NCI-H1436 treated with DMSO at 0.1 percent for 48 hours (cell line): ENCODE results near the gene FYCO1.
"Not testable (repeated sequence)": the region's sequence is repeated elsewhere in the genome, so short reads cannot be mapped to it uniquely, and the experiment has no call there.

Experiments
- DNase-seq: peaks from one replicate; lab custom pipeline; 2025; lab: John Stamatoyannopoulos, UW

FYCO1 gene

DNA sequence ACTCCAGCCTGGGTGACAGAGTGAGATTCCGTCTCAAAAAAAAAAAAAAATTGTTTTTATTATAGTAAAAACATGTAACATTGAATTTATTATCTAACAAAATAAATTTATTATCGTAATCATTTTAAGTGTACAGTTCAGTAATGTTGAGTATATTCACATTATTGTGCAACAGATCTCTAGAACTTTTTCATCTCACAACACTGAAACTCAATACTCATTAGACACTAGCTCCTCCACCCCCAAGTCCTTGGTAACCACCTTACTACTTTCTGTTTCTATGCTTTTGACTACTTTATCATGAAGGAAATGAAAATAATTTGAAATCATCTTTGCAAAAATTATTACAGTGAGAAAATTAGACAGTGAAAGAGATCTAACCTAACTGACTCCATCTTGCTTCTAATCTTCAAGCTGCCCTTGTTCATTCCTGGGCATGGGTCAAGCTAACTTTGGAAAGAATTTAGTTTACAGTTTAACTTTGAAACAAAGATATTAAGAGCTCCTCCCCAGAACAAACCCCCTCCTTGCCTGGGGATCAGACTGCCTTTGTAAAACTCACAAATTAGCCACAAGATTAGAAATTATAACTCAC is 15.0 kb upstream of the FYCO1 start:
- no peak for DNase-seq

GRCh38 chr3:46008058-46008457 is 12.4 kb upstream of the FYCO1 start:
- DNase-seq, result no peak

DNA sequence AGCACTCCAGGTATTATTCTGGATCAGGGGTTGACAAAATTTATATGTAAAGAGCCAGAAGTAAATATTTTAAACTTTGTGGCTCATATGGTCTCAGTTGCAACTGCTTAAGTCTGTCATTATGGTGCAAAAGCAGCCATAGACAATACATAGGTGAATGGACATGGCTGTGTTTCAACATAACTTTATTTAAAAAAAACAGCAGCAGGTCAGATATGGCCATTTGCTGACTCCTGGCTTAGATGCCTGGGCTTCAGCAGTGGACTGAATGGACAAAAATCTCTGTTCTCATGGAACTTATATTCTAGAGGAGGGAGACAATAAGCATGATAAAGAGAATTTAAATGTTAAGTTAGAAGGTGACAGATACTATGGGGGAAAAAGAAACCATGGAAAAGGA is 11.7 kb upstream of the FYCO1 start:
- DNase-seq, result no peak

GRCh38 chr3:46006238-46007032 is 10.8 kb upstream of the FYCO1 start:
- no peak for DNase-seq

GRCh38 chr3:46003706-46004105 is 8.1 kb upstream of the FYCO1 start:
- DNase-seq, result not testable (repeated sequence)

DNA sequence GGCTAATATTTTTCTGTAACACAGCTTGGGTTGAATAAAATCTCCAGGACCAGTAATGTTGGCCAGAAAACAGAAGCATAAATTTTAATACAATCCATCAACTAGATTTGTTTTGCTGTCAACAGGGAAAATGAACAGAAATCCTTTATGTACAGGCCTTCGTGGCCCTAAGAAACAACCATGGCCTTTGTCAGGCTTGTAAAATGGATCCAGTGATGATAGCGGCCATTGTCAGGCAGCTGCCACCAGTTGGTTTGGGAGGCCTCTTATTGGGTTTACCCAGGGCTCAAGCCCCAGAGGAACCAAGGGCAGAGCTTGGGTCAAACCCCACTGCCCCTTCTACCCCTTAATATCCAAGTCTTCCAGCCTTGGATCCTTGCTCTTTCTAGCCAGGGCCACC is 5.6 kb upstream of the FYCO1 start:
- no peak for DNase-seq

- DNase-seq, result no peak
These were observed 2.3 kb upstream of the FYCO1 start for GRCh38 chr3:45997942-45998341.

GRCh38 chr3:45997499-45997898 is 1.9 kb upstream of the FYCO1 start:
- DNase-seq, result not testable (repeated sequence)

DNA sequence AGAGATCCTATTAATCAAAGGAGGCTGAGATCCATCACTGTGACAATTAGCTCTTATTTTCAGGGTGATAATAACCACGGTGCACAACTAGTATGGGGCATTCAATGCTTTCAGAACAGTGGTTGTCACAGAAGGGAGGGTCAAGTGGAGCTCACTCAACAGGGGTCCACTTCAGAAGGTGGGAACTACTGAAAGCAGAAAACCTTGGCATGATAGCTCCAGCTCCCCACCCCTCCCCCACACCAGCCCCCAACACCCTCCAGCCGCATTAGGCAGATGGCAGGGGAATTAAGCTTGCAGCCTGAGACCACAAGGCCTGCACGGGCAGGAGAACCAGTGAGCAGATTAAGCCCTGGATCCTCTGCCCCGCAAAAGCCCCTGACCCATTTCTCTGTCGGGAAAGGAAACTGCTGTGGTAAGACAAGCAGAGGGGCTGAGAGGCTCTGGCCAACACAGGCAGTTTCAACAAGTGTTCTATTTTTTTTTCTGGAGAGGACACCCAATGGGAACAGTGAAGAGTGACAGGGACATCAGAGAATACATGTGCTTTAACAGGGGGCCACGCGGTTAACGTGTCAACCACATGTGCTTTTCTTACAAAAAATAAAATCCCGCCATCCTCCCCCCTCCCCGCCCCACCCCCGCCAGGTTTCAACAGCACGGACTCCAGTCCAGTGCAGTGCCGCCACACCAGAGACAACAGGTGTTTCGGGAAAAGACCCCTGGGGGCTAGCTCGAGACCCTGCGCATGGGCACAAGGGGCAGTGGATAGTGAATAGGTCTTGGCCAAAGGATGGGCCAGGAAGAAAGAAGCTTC is 997 bp downstream of the FYCO1 start:
- DNase-seq, result no peak

DNA sequence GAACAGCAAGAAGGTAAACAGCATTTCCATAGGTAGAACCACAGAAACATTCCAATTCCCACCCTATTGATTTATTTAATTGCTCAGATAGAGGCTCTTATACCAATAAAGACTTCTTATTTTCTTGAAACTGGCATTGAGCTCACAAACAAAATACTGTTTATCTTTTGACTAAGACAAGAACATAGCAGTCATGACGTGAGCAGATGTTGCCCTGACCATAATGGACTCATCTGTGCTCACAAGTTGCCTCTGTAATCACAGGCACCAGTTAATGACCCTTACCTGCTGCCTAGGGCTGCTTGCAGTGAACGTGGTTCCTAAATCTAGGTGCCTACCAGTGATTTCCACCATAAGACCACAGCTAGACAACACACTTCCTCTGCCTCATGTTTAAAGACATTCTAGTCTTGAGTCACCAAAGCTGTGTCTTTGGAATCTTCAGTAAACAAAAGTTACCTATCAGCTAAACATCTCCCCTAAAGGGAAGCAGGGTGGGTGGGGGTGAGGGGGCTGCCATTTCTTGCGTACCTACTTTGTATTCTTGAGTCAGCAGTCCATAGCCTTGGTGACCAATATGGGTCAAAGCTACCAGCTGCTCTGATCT is 2.1 kb downstream of the FYCO1 start:
- no peak for DNase-seq

DNA sequence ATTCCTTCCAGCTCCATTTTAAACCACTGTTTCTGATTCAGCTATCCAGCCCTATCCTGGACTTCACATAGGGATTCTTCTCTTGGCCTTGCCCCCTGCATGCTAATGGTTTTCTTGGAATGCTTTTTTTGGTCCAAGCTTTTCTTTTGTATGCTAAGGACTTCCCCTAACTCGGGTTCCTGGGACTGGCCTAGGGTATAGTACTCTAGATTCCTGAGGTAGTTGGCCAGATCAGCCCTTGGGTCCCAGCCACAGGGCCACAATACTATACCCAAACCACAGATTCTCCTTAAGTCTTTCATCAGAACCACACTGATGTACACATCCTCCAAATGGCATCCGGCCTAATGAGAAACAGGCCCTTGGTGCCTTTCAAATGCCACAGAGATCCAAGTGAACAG is 2.8 kb downstream of the FYCO1 start:
- no peak for DNase-seq

DNA sequence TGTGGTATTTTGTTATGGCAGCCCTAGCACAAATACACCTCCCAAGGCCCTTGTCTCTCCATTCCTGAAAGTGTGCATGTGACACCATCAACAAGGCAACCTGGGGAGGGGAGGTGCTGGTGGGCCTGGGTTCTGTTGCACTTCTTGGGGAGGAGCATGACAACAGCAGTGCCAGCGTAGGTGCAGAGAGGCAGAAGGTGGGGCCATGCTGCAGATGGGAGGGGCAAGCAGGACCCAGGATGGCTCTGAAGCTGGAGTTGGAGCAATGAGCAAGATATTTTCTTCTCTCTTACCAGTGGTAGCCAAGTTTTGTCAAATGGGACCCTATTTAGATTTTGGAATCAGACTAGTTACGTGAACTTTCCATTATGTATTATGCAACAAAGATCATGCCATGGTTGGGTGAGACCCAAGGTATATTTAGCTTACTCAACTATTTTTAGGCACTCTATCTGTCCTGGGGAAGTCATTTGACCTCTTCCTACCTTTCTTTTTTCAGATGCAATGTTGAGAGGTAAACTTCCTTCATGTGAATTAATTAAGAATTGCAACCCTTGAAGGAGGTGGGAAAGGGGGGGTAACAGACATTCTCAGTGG is 3.4 kb downstream of the FYCO1 start:
- no peak for DNase-seq

DNA sequence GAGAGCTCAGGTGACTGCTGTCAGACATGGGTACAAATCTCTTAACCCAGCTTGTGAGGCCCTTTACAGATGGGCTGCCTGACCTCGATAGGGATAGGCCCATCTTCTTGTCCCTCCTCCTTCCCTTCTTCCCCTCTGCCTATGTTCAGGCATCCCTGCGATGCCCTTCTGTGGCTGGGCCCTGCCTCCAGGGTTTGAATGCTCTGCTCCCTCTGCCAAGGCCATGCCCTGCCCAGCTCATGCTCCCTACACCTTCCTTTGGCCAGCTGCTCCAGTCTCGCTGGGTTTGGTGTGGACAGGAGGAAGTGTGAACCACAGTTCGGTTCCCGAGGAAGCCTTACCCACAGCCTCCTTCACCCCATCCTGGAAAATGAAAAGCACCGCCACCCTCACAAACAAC is 4.3 kb downstream of the FYCO1 start:
- DNase-seq, result no peak

GRCh38 chr3:45990181-45990580 is 5.4 kb downstream of the FYCO1 start:
- DNase-seq, result no peak

DNA sequence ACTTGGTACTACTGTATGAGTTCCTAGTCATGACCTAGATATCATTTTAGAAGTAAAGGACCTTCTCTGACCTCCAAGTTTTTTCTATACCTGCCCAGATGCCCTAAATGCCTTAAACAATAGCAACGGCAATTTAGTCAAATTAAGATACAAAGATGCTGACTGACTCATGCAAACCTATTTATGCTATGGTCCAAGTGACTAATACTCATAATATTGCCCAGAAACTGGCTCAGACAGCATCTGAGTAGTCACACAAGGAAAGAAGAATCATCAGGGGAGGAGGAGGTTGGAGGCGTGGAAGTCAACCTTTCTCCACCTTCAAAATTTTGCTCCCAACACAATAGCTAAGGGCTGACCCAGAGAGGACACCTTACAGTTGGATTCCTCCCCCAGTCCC is 6.8 kb downstream of the FYCO1 start:
- no peak for DNase-seq

DNA sequence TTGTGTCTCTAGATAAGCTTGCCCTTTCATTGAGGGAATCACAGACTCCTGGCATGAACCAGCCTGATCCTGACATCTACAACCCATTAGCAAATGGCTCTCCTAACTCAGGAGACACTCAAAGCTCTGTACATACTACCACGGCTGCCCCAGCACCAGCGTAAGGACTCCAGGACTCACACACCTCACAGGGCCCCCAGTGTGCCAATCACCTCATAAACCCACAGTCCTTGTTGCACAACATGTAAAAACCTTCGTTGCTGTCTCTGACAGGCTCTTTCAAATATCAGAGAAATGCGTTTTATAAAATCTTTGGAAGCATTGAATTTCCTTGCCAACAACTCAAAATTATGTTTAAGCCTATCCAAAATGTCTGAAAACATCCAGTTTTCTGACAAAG is 7.3 kb downstream of the FYCO1 start:
- no peak for DNase-seq

- no peak for DNase-seq
These were observed 8.0 kb downstream of the FYCO1 start for GRCh38 chr3:45987368-45988291.

DNA sequence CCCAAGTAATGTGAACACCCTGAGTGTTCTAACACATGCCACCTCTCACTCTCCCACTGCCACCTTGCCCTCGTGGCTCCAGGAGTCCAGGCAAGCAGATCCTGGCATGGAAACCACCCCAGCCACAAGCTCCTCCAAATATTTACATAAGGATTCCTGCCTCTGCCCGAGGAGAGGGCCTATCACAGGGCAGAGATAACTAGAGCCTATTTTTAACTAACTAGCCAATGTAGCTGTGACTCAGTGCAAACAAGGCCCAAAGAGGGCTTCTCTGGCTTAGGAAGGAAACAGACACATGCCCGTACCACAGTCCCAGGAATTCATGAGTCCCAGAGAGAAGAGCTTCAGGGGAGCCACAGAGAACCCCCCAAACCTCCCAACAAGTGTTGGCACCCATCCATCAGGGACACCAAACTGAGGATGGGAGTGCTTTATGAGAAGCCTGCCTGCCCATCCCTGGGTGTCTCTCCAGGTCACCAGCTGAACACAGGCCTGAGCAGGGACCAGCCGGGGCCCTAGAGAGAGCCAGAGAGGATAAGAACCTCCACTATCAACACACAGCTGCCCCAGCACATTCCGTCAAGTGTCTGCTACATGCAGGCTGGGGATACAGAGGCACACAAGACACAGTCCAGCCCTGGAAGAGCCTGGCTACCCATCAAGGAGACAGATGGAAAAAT is 9.2 kb downstream of the FYCO1 start:
- DNase-seq, result no peak

GRCh38 chr3:45985532-45986302 is 9.9 kb downstream of the FYCO1 start:
- no peak for DNase-seq
